BLaER1 (cell line): Measurements from ENCODE around the gene HOXA3.

Experiments used
- H3K27ac ChIP-seq: shearing (Covaris generic); formaldehyde crosslinking; 2 replicates; pipeline ENCODE4 v1.8.1; 2022
- H3K27me3 ChIP-seq: shearing (Covaris generic); formaldehyde crosslinking; 2 replicates; pipeline ENCODE4 v1.8.1; 2022
- H3K36me3 ChIP-seq: shearing (Covaris generic); formaldehyde crosslinking; 2 replicates; pipeline ENCODE4 v1.8.1; 2022
- H3K4me1 ChIP-seq: shearing (Covaris generic); formaldehyde crosslinking; 2 replicates; pipeline ENCODE4 v1.8.1; 2022
- H3K4me2 ChIP-seq: shearing (Covaris generic); formaldehyde crosslinking; 2 replicates; pipeline ENCODE4 v1.8.1; 2022
- H3K4me3 ChIP-seq: shearing (Covaris generic); formaldehyde crosslinking; 2 replicates; pipeline ENCODE4 v1.8.1; 2022
- H3K9ac ChIP-seq: shearing (Covaris generic); formaldehyde crosslinking; 2 replicates; pipeline ENCODE4 v1.8.1; 2022
- H3K9me3 ChIP-seq: shearing (Covaris generic); formaldehyde crosslinking; 2 replicates; pipeline ENCODE4 v1.8.1; 2022
- H4K20me1 ChIP-seq: shearing (Covaris generic); formaldehyde crosslinking; 2 replicates; pipeline ENCODE4 v1.8.1; 2022
- Cebpa-rat ChIP-seq: shearing (Covaris generic); IDR thresholded peaks from 2 replicates; pipeline ENCODE4 v1.8.1; 2022

Gene HOXA3

GRCh38 chr7:27088002-27088922 lies 64.1 kb downstream of the HOXA3 start:
- Histone ChIP-seq H3K9me3 (peaks cover 12% of the 10 kb centered on the region), H3K27me3 (no peaks in the 10 kb centered on the region), H3K4me1 (peaks cover 16% of the 10 kb centered on the region), H3K4me3 (no peak overlapping the region), H3K27ac (no peak overlapping the region), H3K9ac (no peak overlapping the region), H4K20me1 (no peaks in the 10 kb centered on the region), H3K36me3 (no peaks in the 10 kb centered on the region), H3K4me2 (no peak overlapping the region)
- TF ChIP-seq Cebpa-rat: no peak

GRCh38 chr7:27083646-27084045 lies 68.7 kb downstream of the HOXA3 start:
- Histone ChIP-seq H3K4me1 (peaks cover 6% of the 10 kb centered on the region; the same call in 1 of the 2 replicates), H3K9me3 (peaks cover 12% of the 10 kb centered on the region), H3K27ac (no peak overlapping the region), H3K4me3 (no peak overlapping the region), H3K27me3 (no peaks in the 10 kb centered on the region), H4K20me1 (no peaks in the 10 kb centered on the region), H3K4me2 (peak overlapping the region; percentile 15; the same call in 1 of the 2 replicates), H3K9ac (no peak overlapping the region), H3K36me3 (no peaks in the 10 kb centered on the region)
- TF ChIP-seq Cebpa-rat: no peak

- Histone ChIP-seq H3K27ac (no peak overlapping the region), H3K9ac (no peak overlapping the region), H3K4me1 (peaks cover 6% of the 10 kb centered on the region; the same call in 1 of the 2 replicates), H3K27me3 (no peaks in the 10 kb centered on the region), H3K36me3 (no peaks in the 10 kb centered on the region), H4K20me1 (no peaks in the 10 kb centered on the region), H3K4me3 (no peak overlapping the region), H3K9me3 (no peaks in the 10 kb centered on the region), H3K4me2 (no peak overlapping the region)
- TF ChIP-seq Cebpa-rat: no peak
Observed at GRCh38 chr7:27082171-27082570, 70.2 kb downstream of the HOXA3 start.

- Histone ChIP-seq H3K36me3 (no peaks in the 10 kb centered on the region), H4K20me1 (no peaks in the 10 kb centered on the region), H3K27me3 (no peaks in the 10 kb centered on the region), H3K9me3 (no peaks in the 10 kb centered on the region), H3K9ac (no peak overlapping the region), H3K4me2 (no peak overlapping the region), H3K4me3 (no peak overlapping the region), H3K4me1 (peaks cover 6% of the 10 kb centered on the region; the same call in 1 of the 2 replicates), H3K27ac (no peak overlapping the region)
- TF ChIP-seq Cebpa-rat: no peak
Observed at GRCh38 chr7:27080844-27081436, 71.4 kb downstream of the HOXA3 start.

GRCh38 chr7:27079234-27079975 lies 73.0 kb downstream of the HOXA3 start:
- H3K9ac ChIP-seq: no peak overlapping the region
- no peaks in the 10 kb centered on the region for H3K36me3 ChIP-seq
- H3K4me3 ChIP-seq: no peak overlapping the region
- no peak overlapping the region for H3K4me2 ChIP-seq
- no peak for TF ChIP-seq Cebpa-rat
- no peaks in the 10 kb centered on the region for H4K20me1 ChIP-seq
- H3K27me3 ChIP-seq: no peaks in the 10 kb centered on the region
- H3K9me3 ChIP-seq: peaks cover 6% of the 10 kb centered on the region; the same call in 1 of the 2 replicates
- H3K27ac ChIP-seq: no peak overlapping the region
- H3K4me1 ChIP-seq: peaks cover 6% of the 10 kb centered on the region; the same call in 1 of the 2 replicates

- H3K9ac ChIP-seq: no peak overlapping the region
- H3K27ac ChIP-seq: no peak overlapping the region
- peaks cover 6% of the 10 kb centered on the region; the same call in 1 of the 2 replicates for H3K9me3 ChIP-seq
- H3K4me1 ChIP-seq: peaks cover 5% of the 10 kb centered on the region; the same call in 1 of the 2 replicates
- H3K27me3 ChIP-seq: no peaks in the 10 kb centered on the region
- no peaks in the 10 kb centered on the region for H3K36me3 ChIP-seq
- H3K4me3 ChIP-seq: no peak overlapping the region
- H3K4me2 ChIP-seq: no peak overlapping the region
- no peaks in the 10 kb centered on the region for H4K20me1 ChIP-seq
- no peak for TF ChIP-seq Cebpa-rat
Observed at GRCh38 chr7:27078616-27079233, 73.7 kb downstream of the HOXA3 start.

- no peak overlapping the region for H3K4me2 ChIP-seq
- H3K36me3 ChIP-seq: no peaks in the 10 kb centered on the region
- H3K4me3 ChIP-seq: no peak overlapping the region
- no peak overlapping the region for H3K27ac ChIP-seq
- TF ChIP-seq Cebpa-rat: no peak
- H3K9ac ChIP-seq: no peak overlapping the region
- no peaks in the 10 kb centered on the region for H3K4me1 ChIP-seq
- no peaks in the 10 kb centered on the region for H4K20me1 ChIP-seq
- H3K27me3 ChIP-seq: no peaks in the 10 kb centered on the region
- peaks cover 6% of the 10 kb centered on the region; the same call in 1 of the 2 replicates for H3K9me3 ChIP-seq
Observed at GRCh38 chr7:27073076-27073475, 79.3 kb downstream of the HOXA3 start.

GRCh38 chr7:27071622-27072390 lies 80.6 kb downstream of the HOXA3 start:
- Histone ChIP-seq H3K9ac (no peak overlapping the region), H3K9me3 (peaks cover 6% of the 10 kb centered on the region; the same call in 1 of the 2 replicates), H4K20me1 (no peaks in the 10 kb centered on the region), H3K4me3 (no peak overlapping the region), H3K4me2 (no peak overlapping the region), H3K36me3 (no peaks in the 10 kb centered on the region), H3K27ac (no peak overlapping the region), H3K27me3 (no peaks in the 10 kb centered on the region), H3K4me1 (peaks cover 6% of the 10 kb centered on the region; the same call in 1 of the 2 replicates)
- TF ChIP-seq Cebpa-rat: no peak

GRCh38 chr7:27068259-27068658 lies 84.1 kb downstream of the HOXA3 start:
- no peaks in the 10 kb centered on the region for H3K27me3 ChIP-seq
- no peak overlapping the region for H3K4me3 ChIP-seq
- no peak overlapping the region for H3K27ac ChIP-seq
- no peaks in the 10 kb centered on the region for H3K36me3 ChIP-seq
- no peak overlapping the region for H3K9ac ChIP-seq
- H3K9me3 ChIP-seq: no peaks in the 10 kb centered on the region
- H3K4me1 ChIP-seq: peaks cover 25% of the 10 kb centered on the region
- no peak for TF ChIP-seq Cebpa-rat
- H4K20me1 ChIP-seq: no peaks in the 10 kb centered on the region
- no peak overlapping the region for H3K4me2 ChIP-seq
